Karpas-422 (cell line): Measurements from ENCODE around the gene DNASE1L2. TPM values are rescaled to one million over a fixed set of nuclear protein-coding genes. Genes with fewer than 3 reads are reported as not detected.
"Not testable (repeated sequence)": the region's sequence is repeated elsewhere in the genome, so short reads cannot be mapped to it uniquely, and the experiment has no call there.

Experiments used
- DNase-seq: peaks from one replicate; pipeline ENCODE4 v3.0.0-alpha.2; 2015
- H2AFZ ChIP-seq: fragments of 200-600 bp; sonication (generic); 2 replicates; pipeline ENCODE4 v1.6.1; 2014; ENCODE audit warnings: antibody characterized with exemption, low read length, mixed read lengths
- H3K27ac ChIP-seq: fragments of 200-600 bp; sonication (generic); 2 replicates; pipeline ENCODE4 v1.5.1; 2014; ENCODE audit warnings: mild to moderate bottlenecking, low read length, moderate library complexity
- H3K27me3 ChIP-seq: fragments of 200-600 bp; sonication (generic); 2 replicates; pipeline ENCODE4 v1.6.1; 2014; ENCODE audit warnings: low read length, mixed read lengths
- H3K36me3 ChIP-seq: fragments of 200-600 bp; sonication (generic); 2 replicates; pipeline ENCODE4 v1.6.1; 2014; ENCODE audit warnings: low read length, mixed read lengths; ENCODE audit not compliant: insufficient read depth
- H3K4me1 ChIP-seq: fragments of 200-600 bp; sonication (generic); 2 replicates; pipeline ENCODE4 v1.6.1; 2014; ENCODE audit warnings: mild to moderate bottlenecking, low read length, mixed read lengths
- H3K4me2 ChIP-seq: fragments of 200-600 bp; sonication (generic); 2 replicates; pipeline ENCODE4 v1.6.1; 2014; ENCODE audit warnings: low read length, low read depth, mild to moderate bottlenecking; ENCODE audit not compliant: poor library complexity, severe bottlenecking
- H3K4me3 ChIP-seq: fragments of 200-600 bp; sonication (generic); 2 replicates; pipeline ENCODE4 v1.5.1; 2014; ENCODE audit warnings: mild to moderate bottlenecking, antibody characterized with exemption, low read length, mixed read lengths
- H3K79me2 ChIP-seq: fragments of 200-600 bp; sonication (generic); 2 replicates; pipeline ENCODE4 v1.6.1; 2014; ENCODE audit warnings: mild to moderate bottlenecking, low read length, mixed read lengths
- H3K9ac ChIP-seq: fragments of 200-600 bp; sonication (generic); 2 replicates; pipeline ENCODE4 v1.6.0; 2014; ENCODE audit warnings: low read length
- H3K9me2 ChIP-seq: fragments of 200-600 bp; sonication (generic), shearing (Covaris generic); replicated peaks from 2 replicates; pipeline ENCODE4 v1.6.0; 2014; ENCODE audit warnings: mild to moderate bottlenecking, low read length, moderate library complexity; ENCODE audit not compliant: insufficient read depth
- H3K9me3 ChIP-seq: fragments of 300-700, 200-600 bp; sonication (generic); 2 replicates; pipeline ENCODE4 v1.6.1; 2014; ENCODE audit warnings: low read length, mixed read lengths
- H4K20me1 ChIP-seq: fragments of 200-600 bp; sonication (generic); 2 replicates; pipeline ENCODE4 v1.6.1; 2014; ENCODE audit warnings: mild to moderate bottlenecking, antibody characterized with exemption, low read length, low read depth; ENCODE audit not compliant: insufficient read depth
- total RNA-seq: library from RNA; depleted of rRNA; stranded (reverse); fragments of >200 nt; shearing (Covaris generic); gene quantifications from 2 replicates; pipeline ENCODE4 v1.2.3, GENCODE V29; 2014; ENCODE audit warnings: low replicate concordance

The DNASE1L2 gene
- total RNA-seq, 1 experiment from 2014 or later, result 0.78 TPM

GRCh38 chr16:2235695-2236336, 428 bp upstream of the DNASE1L2 start:
- H3K36me3 ChIP-seq, result no peaks in the 10 kb centered on the region; the same call in 1 of the 2 replicates
- no peaks in the 10 kb centered on the region for H3K9me2 ChIP-seq
- no peaks in the 10 kb centered on the region for H3K27me3 ChIP-seq
- no peak overlapping the region for H2AFZ ChIP-seq
- H3K79me2 ChIP-seq, result no peaks in the 10 kb centered on the region
- H3K27ac ChIP-seq, result no peak overlapping the region
- no peak overlapping the region for H3K9ac ChIP-seq
- no peak overlapping the region for H3K4me2 ChIP-seq
- H3K9me3 ChIP-seq, result no peaks in the 10 kb centered on the region
- no peaks in the 10 kb centered on the region for H3K4me1 ChIP-seq
- no peak overlapping the region for H3K4me3 ChIP-seq
- H4K20me1 ChIP-seq, result 0 out of 2 replicates have a peak, but pooled peaks cover 3% of the 10 kb centered on the region
- DNase-seq, result no peak

DNA sequence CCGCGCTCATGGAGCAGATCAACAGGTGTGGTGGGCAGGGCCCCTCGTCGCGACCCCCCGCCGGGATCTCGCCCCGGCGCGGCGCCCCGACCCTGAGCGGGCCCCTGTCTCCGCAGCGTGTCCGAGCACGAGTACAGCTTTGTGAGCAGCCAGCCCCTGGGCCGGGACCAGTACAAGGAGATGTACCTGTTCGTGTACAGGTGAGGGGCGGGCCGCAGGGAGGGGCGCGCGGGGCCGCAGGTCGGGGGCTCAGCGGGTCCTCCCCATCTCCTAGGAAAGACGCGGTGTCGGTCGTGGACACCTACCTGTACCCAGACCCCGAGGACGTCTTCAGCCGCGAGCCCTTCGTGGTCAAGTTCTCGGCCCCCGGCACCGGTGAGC, 848 bp downstream of the DNASE1L2 start:
- Histone ChIP-seq H4K20me1 (0 out of 2 replicates have a peak, but pooled peaks cover 3% of the 10 kb centered on the region), H3K27ac (no peak overlapping the region), H3K79me2 (no peaks in the 10 kb centered on the region), H3K9me2 (no peaks in the 10 kb centered on the region), H3K4me3 (no peak overlapping the region), H3K4me2 (no peak overlapping the region), H3K9me3 (no peaks in the 10 kb centered on the region), H3K9ac (no peak overlapping the region), H2AFZ (no peak overlapping the region), H3K27me3 (no peaks in the 10 kb centered on the region), H3K36me3 (no peaks in the 10 kb centered on the region; the same call in 1 of the 2 replicates), H3K4me1 (no peaks in the 10 kb centered on the region)
- DNase-seq, result no peak

- H3K27me3 ChIP-seq, result no peaks in the 10 kb centered on the region
- no peak for DNase-seq
- no peak overlapping the region for H3K4me2 ChIP-seq
- no peak overlapping the region for H3K4me3 ChIP-seq
- H3K4me1 ChIP-seq, result no peaks in the 10 kb centered on the region
- H2AFZ ChIP-seq, result no peak overlapping the region
- H3K79me2 ChIP-seq, result no peaks in the 10 kb centered on the region
- no peaks in the 10 kb centered on the region for H3K9me3 ChIP-seq
- peaks cover 3% of the 10 kb centered on the region for H3K36me3 ChIP-seq
- H3K9ac ChIP-seq, result no peak overlapping the region
- H4K20me1 ChIP-seq, result 0 out of 2 replicates have a peak, but pooled peaks cover 3% of the 10 kb centered on the region
- H3K27ac ChIP-seq, result no peak overlapping the region
- no peaks in the 10 kb centered on the region for H3K9me2 ChIP-seq
Observed at GRCh38 chr16:2237493-2238149, 1.4 kb downstream of the DNASE1L2 start.

- no peaks in the 10 kb centered on the region for H4K20me1 ChIP-seq
- H2AFZ ChIP-seq, result no peak overlapping the region
- no peaks in the 10 kb centered on the region for H3K79me2 ChIP-seq
- no peak overlapping the region for H3K9ac ChIP-seq
- no peaks in the 10 kb centered on the region for H3K4me1 ChIP-seq
- no peaks in the 10 kb centered on the region for H3K27me3 ChIP-seq
- no peak overlapping the region for H3K4me3 ChIP-seq
- no peaks in the 10 kb centered on the region for H3K9me3 ChIP-seq
- H3K4me2 ChIP-seq, result no peak overlapping the region
- no peak overlapping the region for H3K27ac ChIP-seq
- peaks cover 3% of the 10 kb centered on the region for H3K36me3 ChIP-seq
- H3K9me2 ChIP-seq, result no peaks in the 10 kb centered on the region
- DNase-seq, result peak; percentile 64
Observed at GRCh38 chr16:2238150-2238837, 2.0 kb downstream of the DNASE1L2 start.

DNA sequence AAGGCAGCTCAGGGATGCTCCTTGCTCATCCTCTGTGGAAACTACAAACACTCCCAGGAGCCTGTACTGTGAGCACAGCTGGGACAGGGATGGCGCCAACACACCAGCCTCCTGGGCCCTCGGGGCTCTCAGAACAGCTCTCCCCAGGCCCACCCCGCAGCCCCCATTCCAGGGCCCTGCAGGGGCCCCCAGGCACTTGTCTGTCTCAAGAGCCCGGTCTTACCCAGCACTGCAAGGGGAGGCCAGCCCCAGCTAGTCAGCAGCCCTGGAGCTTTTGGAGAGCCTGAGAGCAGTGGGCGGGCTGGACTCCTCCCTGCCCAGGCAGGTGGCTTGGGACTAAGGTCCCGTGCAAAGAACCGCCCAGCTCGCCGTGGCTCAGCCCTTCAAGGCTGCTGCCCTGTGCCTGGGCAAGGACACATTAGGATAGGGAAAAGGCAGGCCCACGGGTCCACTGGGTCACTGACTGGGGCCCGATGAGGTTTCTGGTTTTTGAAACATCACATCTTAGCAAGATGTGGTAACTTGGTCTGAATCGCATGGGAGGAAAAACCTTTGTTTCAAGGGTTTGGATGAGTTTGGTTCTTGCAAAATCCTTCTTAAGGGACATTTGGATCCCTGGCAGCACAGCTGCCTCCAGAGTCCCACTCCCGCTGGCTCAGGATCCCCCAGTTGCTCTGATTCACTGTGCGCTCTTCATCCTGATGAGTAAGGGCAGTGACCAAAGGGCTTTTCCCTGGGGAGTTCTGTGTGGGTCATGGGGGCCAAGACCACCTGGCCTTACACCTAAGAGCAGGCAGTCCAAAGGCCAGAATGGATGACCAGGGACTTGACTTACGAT, 2.8 kb downstream of the DNASE1L2 start:
- H3K9ac ChIP-seq, result no peak overlapping the region
- H3K4me2 ChIP-seq, result no peak overlapping the region
- H2AFZ ChIP-seq, result no peak overlapping the region
- H3K9me2 ChIP-seq, result no peaks in the 10 kb centered on the region
- H3K79me2 ChIP-seq, result no peaks in the 10 kb centered on the region
- H3K36me3 ChIP-seq, result peaks cover 6% of the 10 kb centered on the region; the same call in 1 of the 2 replicates
- H3K4me3 ChIP-seq, result no peak overlapping the region
- no peak for DNase-seq
- H3K4me1 ChIP-seq, result no peaks in the 10 kb centered on the region
- no peaks in the 10 kb centered on the region for H3K27me3 ChIP-seq
- H3K9me3 ChIP-seq, result no peaks in the 10 kb centered on the region
- H4K20me1 ChIP-seq, result no peaks in the 10 kb centered on the region
- no peak overlapping the region for H3K27ac ChIP-seq

GRCh38 chr16:2240331-2240730, 4.1 kb downstream of the DNASE1L2 start:
- not testable (repeated sequence) for H3K79me2 ChIP-seq, H3K9ac ChIP-seq, H4K20me1 ChIP-seq, H3K27me3 ChIP-seq, H3K4me1 ChIP-seq, H3K4me2 ChIP-seq, DNase-seq, H3K36me3 ChIP-seq, H3K4me3 ChIP-seq, H3K27ac ChIP-seq, H3K9me2 ChIP-seq, H2AFZ ChIP-seq, H3K9me3 ChIP-seq

GRCh38 chr16:2242598-2242997, 6.4 kb downstream of the DNASE1L2 start:
- H3K9me3 ChIP-seq, result no peaks in the 10 kb centered on the region
- H3K4me3 ChIP-seq, result no peak overlapping the region
- no peaks in the 10 kb centered on the region for H3K4me1 ChIP-seq
- H3K9me2 ChIP-seq, result no peaks in the 10 kb centered on the region
- H3K36me3 ChIP-seq, result peaks cover 9% of the 10 kb centered on the region
- no peaks in the 10 kb centered on the region for H3K27me3 ChIP-seq
- H2AFZ ChIP-seq, result no peak overlapping the region
- no peaks in the 10 kb centered on the region for H3K79me2 ChIP-seq
- no peak overlapping the region for H3K4me2 ChIP-seq
- H3K27ac ChIP-seq, result no peak overlapping the region
- H4K20me1 ChIP-seq, result no peaks in the 10 kb centered on the region
- no peak for DNase-seq
- no peak overlapping the region for H3K9ac ChIP-seq
